ENCODE data around the gene KNSTRN.

- TF ChIP-seq POLR2A (IDR thresholded peaks at IDR 0.05; ENCODE audit: low read depth, low read length): no peak; the same call in 1 of the 2 replicates
- TF ChIP-seq TAF1 (IDR thresholded peaks at IDR 0.05; ENCODE audit: borderline replicate concordance, low read depth, low read length): no peak
- peak; percentile 13; the same call in 1 of the 2 replicates for TF ChIP-seq POLR2AphosphoS5 (IDR thresholded peaks at IDR 0.05; ENCODE audit: low read depth, low read length)
These were observed 37.7 kb downstream of the KNSTRN start for GRCh38 chr15:40420071-40420713.

Data from GM12892 (cell line).